Measurements from ENCODE around the gene KLF9.

Gene KLF9

DNA sequence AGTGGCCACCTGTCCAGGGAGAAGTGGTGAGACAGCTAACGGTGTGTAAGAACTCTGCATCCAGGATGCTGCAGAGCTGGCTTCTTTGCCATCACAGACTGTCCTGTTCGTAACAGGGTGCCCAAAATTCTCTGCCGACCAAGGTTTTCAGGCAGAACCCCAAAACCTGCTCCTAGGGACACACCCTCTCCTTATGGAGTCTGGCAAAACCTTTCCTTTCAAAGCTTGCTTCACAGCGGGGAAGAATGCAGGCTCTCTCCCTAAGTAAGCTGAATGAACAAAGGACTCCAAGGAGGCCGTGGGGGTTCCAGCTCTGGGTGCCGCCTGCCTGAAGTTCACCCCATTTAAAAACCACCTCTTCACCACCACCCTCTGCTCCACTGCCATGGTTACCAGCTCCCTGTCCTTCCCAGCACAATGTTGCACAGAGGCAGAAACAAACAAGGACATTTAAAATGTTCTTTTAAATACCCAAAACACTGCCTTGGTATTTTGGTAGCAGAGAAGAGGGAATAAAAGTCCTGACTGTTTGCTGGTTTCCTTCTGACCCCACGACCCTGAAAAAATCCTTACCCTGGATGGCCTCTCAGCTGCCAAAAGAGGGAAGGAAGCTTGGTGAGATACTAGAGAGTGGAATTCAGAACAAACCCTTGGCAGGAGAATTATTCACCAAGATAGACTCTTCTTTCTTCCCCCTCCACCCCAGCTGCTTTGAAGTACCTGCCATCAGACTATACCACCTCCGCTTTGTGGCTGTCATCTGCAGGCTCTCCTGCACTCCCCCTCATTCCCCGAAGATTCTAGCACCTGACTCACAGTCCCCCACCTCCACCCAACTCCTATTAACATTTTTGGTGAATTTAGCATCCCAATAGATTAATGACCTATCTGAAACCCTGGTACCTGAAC, 7.1 kb upstream of the KLF9 start:
- no peak for DNase-seq

DNA sequence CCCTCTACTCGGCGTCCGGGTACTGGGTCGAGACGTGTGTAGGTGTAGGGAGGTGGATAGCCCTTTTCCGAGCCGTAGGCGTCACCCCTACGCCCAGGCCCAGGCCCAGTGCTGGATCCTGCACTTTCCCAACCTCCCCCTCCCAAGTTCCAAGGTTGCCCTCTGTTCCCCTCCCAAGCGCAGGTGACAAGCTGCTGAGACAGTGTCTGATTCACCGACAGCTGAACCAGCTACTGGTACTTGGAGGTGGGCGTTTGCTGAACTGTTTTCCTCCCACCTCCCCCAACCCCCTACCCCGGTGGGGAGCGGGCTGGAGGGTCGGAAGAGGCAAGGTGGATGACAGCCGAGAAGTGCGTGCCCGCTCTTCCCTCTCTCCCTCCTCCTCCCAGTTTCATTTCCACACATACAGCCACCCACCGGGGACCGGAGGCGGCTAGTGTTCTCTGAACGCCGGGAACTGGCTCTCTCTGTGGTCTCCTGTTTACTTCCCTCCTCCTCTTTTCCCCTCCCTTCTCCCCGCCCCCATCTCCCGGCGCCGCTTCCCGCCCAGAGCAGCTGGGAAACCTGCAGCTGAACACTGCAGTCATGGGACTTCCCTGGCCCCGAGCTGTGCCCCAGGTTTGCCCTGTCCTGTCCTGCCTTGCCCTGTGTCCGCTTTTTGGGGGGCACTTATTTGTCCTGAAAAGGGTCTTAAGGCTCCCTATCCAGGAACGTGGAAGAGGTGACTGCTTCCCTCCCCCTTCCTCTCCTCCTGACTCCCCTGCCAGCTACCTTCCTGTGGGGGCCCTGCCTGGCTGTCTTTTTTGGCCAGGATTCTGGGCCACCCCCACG, 6.2 kb upstream of the KLF9 start:
- DNase-seq: peak; percentile 84

DNA sequence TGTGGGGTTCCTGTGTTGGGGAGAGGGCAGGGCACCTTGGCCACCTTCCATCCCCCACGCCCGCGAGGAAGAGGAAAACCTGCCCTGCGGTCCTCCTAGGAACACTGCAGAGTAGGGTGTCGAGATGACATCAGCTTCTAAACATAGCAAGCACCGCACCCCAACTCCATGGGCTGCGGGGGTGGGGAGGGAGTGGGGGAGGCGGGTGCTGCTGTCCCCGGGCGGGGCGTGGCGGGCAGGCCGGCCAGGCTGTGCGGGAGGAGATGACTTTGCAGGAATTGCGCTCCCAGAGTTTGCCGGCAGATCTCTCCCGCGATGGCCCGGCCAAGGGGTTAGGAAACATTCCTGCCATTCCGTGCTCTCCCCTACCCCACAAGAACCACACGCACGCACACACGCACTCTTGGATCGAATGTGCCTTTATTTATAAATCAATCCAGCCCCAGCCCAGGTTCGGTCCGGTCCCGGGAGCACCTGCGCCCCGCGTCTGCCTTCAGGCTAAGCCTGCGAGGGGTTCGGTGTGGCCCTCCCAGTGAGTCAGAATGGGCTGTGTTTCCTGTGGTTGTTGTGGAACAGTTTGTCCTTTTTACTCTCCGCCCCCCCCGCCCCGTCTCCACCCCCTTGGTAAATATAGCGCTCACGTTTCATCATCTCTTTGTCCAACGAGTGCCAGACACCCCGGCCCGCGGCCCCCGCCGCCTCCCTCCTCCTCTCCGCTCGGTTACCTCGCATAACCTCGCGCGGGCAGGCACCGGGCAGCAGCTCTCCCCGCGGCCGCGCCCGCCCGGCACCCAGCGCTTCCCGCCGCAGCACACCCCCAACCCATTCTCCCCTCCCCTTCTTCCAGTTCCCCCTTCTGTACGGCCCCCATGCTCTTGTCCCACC, 5.3 kb upstream of the KLF9 start:
- peak; percentile 92 for DNase-seq

DNA sequence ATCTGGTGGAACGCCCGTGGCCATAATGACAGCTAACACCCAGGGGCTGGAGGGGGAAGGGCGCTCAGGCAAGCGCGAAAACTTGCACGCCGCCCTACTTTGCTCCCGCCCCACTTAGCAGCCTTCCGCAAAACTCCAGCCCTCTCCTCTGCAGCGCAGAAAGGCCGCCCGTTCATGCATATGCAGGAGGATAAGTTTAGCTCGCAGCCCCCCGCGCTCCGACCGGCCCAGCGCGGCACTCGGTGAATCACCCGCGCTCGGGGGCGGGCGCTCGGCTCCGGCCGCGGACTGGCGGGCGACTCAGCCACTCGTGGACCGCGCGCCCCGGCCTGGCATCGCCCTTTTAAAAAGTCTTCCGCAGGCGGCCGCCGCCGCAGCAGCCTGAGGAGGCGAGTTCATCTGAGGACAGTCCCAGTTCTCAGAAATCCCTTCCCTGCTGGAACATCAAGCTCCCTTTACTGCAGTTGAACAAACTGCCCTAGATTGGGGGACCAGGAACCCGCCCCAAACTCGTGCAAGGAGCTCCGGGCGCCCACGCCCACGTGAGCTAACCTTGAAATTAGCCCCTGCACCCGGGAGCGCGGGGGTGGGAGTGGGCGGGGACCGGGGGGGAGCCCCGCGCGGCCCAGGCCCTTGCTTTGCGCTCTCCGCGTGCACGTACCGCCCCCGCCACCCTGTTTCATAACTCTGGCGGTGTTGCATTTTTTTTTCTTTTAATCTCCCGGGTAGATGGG, 4.5 kb upstream of the KLF9 start:
- peak; percentile 84 for DNase-seq

DNA sequence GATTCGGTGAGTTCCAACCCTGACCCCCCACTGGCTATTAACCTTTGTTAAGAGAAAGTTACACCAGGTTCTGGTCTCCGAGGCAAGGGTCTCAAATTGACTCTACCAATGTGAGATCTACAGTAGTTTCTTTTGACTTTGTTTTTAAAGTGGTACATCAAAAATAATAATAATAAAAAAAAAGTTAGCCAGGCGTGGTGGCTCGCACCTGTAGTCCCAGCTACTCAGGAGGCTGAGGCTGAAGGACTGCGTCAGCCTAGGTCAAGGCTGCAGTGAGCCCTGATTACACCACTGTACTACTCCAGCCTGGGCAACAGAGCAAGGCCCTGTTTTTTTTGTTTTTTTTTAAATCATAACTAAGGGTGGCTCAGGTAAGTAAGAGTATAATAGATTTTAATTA, 1.0 kb upstream of the KLF9 start:
- no peak for DNase-seq

DNA sequence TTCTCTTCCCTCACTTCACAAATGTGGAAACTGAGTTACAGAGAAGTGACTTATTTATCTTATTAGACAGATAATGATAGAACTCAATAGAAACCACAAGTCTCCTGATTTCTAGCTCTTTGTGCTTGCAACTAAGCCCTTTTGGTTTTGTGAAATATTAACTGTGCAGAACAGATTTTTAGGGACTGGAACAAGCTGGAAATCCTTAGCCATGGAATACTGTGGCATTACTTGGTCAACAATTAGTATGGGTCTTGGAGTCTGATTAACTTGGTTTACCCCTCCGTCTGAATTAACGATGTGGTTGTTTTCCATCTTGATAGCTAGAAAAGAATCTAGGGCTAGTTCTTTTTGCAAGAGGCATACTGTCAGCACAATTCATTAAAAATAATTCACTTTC, 584 bp upstream of the KLF9 start:
- no peak for DNase-seq

DNA sequence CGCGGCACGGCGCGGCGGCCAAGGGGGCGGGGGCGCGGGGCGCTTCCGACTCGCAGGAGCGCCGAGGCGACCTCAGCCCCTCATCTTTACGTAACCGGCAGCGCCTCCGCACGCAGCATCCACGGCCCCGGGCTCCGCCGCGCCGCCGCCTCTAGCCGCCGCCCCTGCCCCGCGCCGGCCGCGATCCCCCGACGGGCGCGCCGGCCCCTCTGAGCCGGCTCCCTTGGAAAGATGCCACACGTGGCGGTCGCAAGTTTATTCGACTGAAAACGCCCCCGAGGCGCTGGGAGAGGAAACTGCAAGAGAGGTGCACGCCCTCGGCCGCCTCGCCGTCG, 1.0 kb downstream of the KLF9 start:
- peak; percentile 64 for DNase-seq

DNA sequence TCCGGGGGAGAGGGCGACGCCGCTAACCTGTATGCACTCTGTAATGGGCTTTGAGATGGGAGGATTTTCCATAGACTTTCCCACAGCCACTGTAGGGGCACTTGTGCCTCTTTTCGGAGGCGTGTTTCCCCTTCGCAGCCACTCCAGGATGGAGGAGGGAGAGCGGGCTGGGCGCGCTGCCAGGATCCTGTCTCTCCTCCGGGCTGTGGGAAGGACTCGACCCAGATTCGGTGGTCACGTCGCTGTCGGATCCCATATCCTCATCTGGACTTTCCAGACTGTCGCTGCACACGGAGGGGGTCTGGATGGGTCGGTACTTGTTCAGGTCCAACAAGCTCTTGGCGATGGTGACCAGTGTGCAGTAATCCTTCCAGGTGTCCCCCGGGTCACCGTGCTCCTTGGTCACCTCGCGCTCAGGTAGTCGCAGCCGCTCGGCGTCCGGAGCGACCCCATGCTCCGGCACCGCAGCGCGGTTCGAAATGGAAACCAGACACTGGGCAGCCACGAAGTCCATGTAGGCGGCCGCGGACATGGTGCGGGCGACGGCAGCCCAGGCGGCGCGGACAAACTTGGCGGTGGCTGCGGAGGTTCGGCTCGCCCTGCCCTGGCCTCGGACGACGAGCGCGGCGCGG, 1.5 kb downstream of the KLF9 start:
- peak; percentile 33 for DNase-seq

DNA sequence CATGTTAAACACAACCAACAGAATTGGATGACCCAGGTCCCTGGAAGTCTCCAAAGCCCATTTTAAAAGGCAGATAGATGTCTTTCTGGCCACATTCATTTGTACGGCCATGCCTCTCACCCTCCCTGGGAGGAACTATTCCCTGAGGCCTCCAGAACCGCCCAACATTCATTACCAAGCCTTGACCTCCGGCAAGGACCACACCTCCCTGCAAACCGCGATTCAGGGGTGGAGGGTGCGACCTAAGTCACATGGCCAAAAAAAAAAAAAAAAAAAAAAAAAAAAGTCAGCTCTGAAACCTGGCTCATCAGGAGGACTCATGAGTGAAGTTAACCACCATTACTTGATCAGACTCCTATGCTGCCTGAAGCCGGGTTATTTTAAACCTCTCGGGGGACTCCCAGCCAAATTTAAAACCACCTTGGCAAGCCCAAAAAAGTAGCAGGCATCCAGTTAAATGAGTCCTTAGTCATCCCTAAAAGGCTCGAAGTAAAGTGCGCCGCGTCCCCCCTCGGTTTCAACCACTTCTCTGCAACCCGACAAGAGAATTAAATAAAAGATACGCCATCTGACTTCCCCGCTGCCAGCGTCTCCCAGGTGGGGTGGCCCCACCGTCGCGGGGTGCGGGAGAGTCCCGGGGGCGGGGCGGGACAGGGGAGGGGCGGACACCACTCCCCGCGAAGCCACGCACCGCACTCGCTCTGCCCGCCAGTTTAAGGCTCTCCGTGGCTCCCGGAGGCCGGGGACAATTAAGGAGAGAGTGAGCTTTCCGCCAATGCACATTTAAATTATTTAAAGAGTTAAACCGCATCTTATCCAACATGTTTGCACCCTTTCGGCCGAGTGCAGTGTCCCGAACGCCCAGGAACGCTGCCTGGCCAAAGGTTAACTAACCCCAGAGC, 2.3 kb downstream of the KLF9 start:
- DNase-seq: no peak

DNA sequence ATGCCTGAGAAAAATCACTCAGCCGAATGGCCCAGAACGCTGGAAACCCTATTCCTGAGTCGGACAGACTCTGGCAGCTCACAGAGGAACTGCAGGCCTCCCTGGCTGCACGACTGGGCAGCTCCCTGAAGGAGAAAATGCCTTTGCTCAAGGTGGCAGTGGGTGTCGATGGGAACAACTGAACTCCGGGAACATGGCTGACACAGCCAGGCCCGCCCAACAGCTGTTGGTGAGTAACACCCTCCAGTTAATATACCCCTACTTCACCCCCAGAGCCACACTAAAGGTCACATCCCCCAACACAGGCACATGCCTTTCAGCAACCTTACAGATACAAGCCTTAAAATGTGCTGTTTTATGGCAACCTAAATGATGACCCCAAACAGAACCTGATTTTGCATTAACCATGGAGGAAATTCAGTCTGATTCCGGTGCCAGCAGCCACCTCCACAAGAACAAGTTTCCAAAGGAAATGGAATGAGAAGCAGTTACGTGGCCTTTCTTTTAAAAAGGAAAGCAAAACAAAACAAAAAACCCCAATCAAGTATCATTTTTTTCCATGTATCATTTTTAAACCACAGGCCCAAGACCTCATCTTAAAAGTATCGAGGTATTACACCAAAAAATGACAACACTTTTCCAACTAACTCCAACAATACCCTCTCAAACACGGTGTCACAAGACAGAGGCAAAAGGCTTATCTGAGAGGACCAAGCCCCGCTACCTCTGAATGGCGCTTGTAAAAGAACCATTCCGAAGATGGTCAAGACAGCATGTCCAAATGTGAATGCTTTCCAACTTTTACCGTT, 3.1 kb downstream of the KLF9 start:
- DNase-seq: no peak

DNA sequence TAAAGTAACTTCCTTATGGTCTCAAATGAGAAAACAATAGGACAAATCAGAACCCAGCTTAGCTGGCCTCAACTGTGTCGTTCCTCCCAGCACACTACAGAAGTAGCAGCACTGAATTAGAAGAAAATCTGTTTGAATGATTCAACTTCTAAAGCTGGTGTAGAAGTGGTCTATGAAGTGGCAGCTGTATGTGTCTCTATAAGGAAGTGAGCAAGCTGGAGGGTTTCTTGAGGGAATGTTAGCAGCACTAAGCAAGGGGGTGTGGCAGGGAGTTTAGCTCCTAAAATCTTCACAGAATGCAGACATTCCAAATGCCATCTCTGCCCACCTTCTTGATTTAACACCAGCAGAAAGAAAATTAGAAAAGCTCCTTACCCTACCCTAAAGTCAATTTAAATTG, 4.1 kb downstream of the KLF9 start:
- DNase-seq: no peak

DNA sequence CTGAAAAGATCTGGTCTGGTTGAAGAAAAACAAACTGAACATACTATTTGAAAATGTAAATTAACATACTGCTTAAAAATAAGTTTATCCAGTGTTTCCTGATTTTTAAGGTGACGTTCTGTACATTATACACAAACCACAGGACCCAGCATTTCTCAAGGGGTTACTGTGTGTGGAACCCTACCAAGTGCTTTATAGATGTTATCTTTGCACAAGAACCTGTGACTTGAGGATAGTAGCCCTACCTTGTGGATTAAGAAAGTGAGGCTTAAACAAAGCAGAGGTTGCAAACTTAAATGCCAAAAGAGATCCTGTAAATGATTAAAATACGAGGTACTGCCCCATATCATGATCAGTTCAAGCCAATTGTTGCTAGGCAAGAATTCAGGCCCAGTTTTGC, 4.7 kb downstream of the KLF9 start:
- DNase-seq: no peak

DNA sequence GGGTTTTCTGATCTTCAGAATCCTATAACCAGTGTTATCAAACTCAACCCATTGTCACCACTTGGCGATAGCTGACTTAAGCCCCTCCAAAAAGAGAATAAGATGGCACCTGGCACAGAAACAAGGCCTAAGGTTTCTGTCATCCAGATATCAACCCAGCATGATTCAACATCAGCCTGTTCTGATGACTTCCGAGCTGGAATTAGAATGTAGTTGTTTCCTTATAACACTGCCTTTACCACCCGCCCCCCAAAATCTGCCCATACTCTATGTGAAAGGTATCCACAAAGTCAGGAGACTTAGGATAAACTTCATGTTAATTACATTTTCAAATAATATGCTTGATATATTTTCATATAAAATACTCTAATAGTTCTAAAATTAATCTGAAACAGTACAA, 5.2 kb downstream of the KLF9 start:
- DNase-seq: no peak

DNA sequence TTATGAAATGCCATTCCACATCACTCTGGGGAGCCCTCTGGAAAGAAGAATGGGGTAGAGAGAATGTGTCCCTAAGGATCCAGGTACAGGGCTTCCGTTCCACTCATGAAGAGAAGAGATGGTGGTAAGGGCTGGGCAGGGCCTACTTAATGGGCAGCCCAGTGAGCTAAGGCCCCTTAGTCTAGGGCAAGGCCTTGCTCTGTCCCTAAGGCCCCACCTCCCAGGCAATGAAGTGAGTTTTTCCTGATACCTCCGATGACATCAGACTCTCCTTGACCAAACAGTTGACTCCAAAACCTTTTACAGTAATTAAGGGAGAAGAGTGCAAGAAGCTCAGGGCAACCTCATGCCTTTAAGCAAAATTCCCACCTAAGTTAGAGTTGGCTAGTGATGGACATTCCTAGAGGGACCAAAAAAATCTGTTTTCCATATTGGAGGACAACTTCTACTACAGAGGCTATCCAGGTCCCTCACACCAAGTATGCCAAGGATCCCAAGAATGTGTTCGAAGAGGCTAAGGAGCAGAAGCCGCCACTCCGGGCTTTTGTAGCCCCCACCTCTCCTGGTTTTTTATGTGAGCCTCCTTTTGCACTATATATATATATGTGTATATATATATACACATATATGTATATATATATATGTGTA, 5.9 kb downstream of the KLF9 start:
- DNase-seq: no peak

DNA sequence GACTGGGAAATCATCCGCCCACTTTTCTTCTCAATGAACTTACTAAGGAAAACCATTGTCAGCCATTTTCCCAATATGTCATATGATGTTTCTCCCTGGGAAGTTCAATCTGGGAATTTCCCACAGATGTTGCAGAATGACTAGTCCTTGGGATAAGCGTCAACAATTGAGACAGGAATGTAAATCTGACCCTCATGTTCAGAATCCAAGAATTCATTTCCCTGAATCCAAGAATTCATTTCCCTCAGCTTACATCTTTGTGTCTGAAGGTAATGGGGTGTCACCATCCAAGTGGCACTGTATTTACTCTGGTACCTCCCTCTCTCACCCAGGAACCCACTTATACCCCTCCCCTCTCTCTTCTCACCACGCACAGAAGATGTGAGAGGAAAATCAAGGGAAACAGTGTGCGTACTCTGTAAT, 7.4 kb downstream of the KLF9 start:
- DNase-seq: no peak

DNA sequence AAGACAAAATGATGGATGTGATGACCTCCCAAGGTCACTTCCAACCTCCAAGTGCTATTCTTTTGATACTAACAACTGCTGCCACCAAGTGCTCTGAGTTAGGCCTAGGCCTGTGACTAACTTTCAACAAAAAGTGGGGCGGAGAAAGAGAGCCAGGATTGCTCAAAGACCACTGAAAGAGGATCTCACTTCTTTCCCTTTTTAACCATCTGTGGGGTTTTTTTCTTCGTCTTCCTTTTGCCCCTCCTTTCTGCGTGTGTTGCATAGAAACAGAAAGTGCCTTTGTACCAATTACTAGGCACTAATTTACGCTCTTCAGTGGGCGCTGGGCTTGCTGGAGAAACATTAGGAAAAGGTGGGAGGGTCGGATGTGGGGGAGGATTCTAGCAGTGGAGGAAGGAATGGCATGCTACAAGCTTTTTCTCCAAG, 8.0 kb downstream of the KLF9 start:
- DNase-seq: no peak

DNA sequence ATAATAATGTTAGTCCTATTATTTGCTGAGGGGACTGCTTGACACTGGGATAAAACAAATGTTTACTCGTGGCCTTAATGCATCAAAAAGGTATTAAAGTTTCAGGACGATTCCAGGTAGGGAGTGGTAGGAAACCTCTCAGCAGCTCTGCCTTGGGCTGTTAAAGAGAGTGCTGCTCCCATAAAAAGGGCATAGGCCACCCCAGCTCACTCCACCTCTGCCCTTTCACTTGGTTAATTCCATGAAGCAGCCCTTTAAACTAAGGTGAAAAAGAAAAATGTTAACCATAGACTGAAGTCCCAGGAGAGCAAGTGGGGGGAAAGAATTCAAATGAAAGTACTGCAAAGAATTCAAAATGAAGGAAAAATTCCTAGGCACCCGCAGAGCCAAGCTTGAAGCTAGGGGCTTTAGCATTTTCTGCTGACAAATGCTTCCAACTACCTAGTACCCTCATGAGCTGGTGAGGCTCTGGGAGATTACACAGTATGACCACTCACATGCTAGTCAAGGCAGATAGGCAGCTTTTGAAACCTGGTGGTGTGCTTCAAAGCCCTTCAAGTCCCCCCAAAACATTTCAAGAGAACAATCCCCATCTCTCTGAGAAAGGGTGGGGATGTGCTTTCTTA, 8.5 kb downstream of the KLF9 start:
- DNase-seq: no peak

DNA sequence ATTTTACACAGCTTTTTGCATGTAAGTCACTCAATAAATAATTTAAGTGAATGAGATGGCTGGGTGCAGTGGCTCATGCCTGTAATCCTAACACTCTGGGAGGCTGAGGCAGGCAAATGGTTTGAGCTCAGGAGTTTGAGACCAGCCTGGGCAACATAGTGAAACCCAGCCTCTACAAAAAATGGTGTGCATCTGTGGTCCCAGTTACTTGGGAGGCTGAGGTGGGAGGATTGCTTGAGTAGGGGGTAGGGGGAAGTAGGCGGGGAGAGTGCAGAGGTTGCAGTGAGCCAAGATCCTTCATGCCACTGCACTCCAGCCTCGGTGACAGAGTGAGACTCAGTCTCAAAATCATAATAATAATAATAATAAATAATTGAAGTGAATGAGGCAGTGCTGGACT, 10.2 kb downstream of the KLF9 start:
- no peak for DNase-seq

DNA sequence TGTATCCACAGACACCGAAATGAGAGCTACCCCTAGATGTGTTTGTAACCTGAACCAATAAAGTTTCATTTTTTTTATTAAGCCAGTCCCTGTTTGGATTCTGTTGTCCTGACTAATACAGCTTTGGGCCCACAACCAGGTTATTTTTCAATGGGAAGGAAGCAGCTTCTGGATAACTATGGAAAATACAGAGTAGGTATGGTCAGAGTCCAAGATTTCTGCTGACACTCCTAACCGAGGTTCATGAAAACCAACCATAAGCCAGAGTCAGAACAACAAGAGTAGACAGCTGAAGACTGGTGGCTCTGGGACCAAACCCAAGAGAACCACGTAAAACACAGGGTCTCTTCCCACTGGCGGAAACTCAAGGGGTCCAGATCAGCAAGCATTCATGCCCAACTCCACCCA, 10.8 kb downstream of the KLF9 start:
- DNase-seq: no peak
